ENCODE data around the gene P2RY2.

- TF ChIP-seq POLR2A (IDR thresholded peaks at IDR 0.05) (no peak), CTCF (IDR thresholded peaks at IDR 0.05) (no peak)
Observed at GRCh38 chr11:73225001-73225686, 7.1 kb downstream of the P2RY2 start.
